ENCODE data around the gene DHRS2.

Gene DHRS2

GRCh38 chr14:23617539-23617938, 18.6 kb upstream of the DHRS2 start:
- TF ChIP-seq JUND (IDR thresholded peaks at IDR 0.05; ENCODE audit: low read depth), result no peak
- DNase-seq (ENCODE audit: low read depth in 1 of 2, low spot score in 1 of 2), result no peak
- in situ Hi-C loops (cut with HindIII; ENCODE audit: low pct_unique_long_range_greater_than_20kb, low sequenced_read_pairs), result no loop called here

- in situ Hi-C loops (cut with HindIII; ENCODE audit: low pct_unique_long_range_greater_than_20kb, low sequenced_read_pairs), result no loop called here
- no peak for DNase-seq (ENCODE audit: low read depth in 1 of 2, low spot score in 1 of 2)
These were observed 17.7 kb upstream of the DHRS2 start for GRCh38 chr14:23618415-23618988.

GRCh38 chr14:23620177-23620702, 15.9 kb upstream of the DHRS2 start:
- DNase-seq (ENCODE audit: low read depth in 1 of 2, low spot score in 1 of 2), result no peak
- in situ Hi-C loops (cut with HindIII; ENCODE audit: low pct_unique_long_range_greater_than_20kb, low sequenced_read_pairs), result no loop called here
- no peak for TF ChIP-seq JUND (IDR thresholded peaks at IDR 0.05; ENCODE audit: low read depth)

More at GRCh38 chr14:23618415-23618988, 17.7 kb upstream of the DHRS2 start:
- TF ChIP-seq JUND (IDR thresholded peaks at IDR 0.05; ENCODE audit: low read depth), result no peak

GRCh38 chr14:23621204-23621931, 14.8 kb upstream of the DHRS2 start:
- TF ChIP-seq JUND (IDR thresholded peaks at IDR 0.05; ENCODE audit: low read depth), result no peak
- in situ Hi-C loops (cut with HindIII; ENCODE audit: low pct_unique_long_range_greater_than_20kb, low sequenced_read_pairs), result no loop called here
- DNase-seq (ENCODE audit: low read depth in 1 of 2, low spot score in 1 of 2), result no peak

GRCh38 chr14:23621932-23622730, 14.0 kb upstream of the DHRS2 start:
- no peak for TF ChIP-seq JUND (IDR thresholded peaks at IDR 0.05; ENCODE audit: low read depth)
- DNase-seq (ENCODE audit: low read depth in 1 of 2, low spot score in 1 of 2), result no peak
- in situ Hi-C loops (cut with HindIII; ENCODE audit: low pct_unique_long_range_greater_than_20kb, low sequenced_read_pairs), result no loop called here

GRCh38 chr14:23622990-23623389, 13.2 kb upstream of the DHRS2 start:
- in situ Hi-C loops (cut with HindIII; ENCODE audit: low pct_unique_long_range_greater_than_20kb, low sequenced_read_pairs), result no loop called here
- no peak for TF ChIP-seq JUND (IDR thresholded peaks at IDR 0.05; ENCODE audit: low read depth)
- DNase-seq (ENCODE audit: low read depth in 1 of 2, low spot score in 1 of 2), result no peak

GRCh38 chr14:23623962-23624361, 12.2 kb upstream of the DHRS2 start:
- in situ Hi-C loops (cut with HindIII; ENCODE audit: low pct_unique_long_range_greater_than_20kb, low sequenced_read_pairs), result no loop called here
- DNase-seq (ENCODE audit: low read depth in 1 of 2, low spot score in 1 of 2), result no peak

GRCh38 chr14:23624830-23625404, 11.2 kb upstream of the DHRS2 start:
- DNase-seq (ENCODE audit: low read depth in 1 of 2, low spot score in 1 of 2), result no peak
- TF ChIP-seq JUND (IDR thresholded peaks at IDR 0.05; ENCODE audit: low read depth), result no peak
- in situ Hi-C loops (cut with HindIII; ENCODE audit: low pct_unique_long_range_greater_than_20kb, low sequenced_read_pairs), result no loop called here

More at GRCh38 chr14:23623962-23624361, 12.2 kb upstream of the DHRS2 start:
- TF ChIP-seq JUND (IDR thresholded peaks at IDR 0.05; ENCODE audit: low read depth), result no peak

- TF ChIP-seq JUND (IDR thresholded peaks at IDR 0.05; ENCODE audit: low read depth), result no peak
- in situ Hi-C loops (cut with HindIII; ENCODE audit: low pct_unique_long_range_greater_than_20kb, low sequenced_read_pairs), result no loop called here
These were observed 9.2 kb upstream of the DHRS2 start for GRCh38 chr14:23626946-23627345.

GRCh38 chr14:23627961-23628360, 8.2 kb upstream of the DHRS2 start:
- DNase-seq (ENCODE audit: low read depth in 1 of 2, low spot score in 1 of 2), result no peak
- in situ Hi-C loops (cut with HindIII; ENCODE audit: low pct_unique_long_range_greater_than_20kb, low sequenced_read_pairs), result no loop called here
- TF ChIP-seq JUND (IDR thresholded peaks at IDR 0.05; ENCODE audit: low read depth), result no peak

More at GRCh38 chr14:23626946-23627345, 9.2 kb upstream of the DHRS2 start:
- no peak for DNase-seq (ENCODE audit: low read depth in 1 of 2, low spot score in 1 of 2)

GRCh38 chr14:23629204-23629603, 7.0 kb upstream of the DHRS2 start:
- in situ Hi-C loops (cut with HindIII; ENCODE audit: low pct_unique_long_range_greater_than_20kb, low sequenced_read_pairs), result no loop called here
- no peak for TF ChIP-seq JUND (IDR thresholded peaks at IDR 0.05; ENCODE audit: low read depth)
- DNase-seq (ENCODE audit: low read depth in 1 of 2, low spot score in 1 of 2), result no peak

GRCh38 chr14:23629832-23630396, 6.2 kb upstream of the DHRS2 start:
- no peak for TF ChIP-seq JUND (IDR thresholded peaks at IDR 0.05; ENCODE audit: low read depth)
- no peak for DNase-seq (ENCODE audit: low read depth in 1 of 2, low spot score in 1 of 2)
- in situ Hi-C loops (cut with HindIII; ENCODE audit: low pct_unique_long_range_greater_than_20kb, low sequenced_read_pairs), result no loop called here

All from T47D (cell line).